ENCODE measurements around the gene PMPCA. TPM values are rescaled to one million over a fixed set of nuclear protein-coding genes. Genes with fewer than 3 reads are reported as not detected.

PMPCA gene
- total RNA-seq, 1 experiment from 2014 or later, result 103 TPM

GRCh38 chr9:136403538-136403914 is 6.9 kb upstream of the PMPCA start:
- DNase-seq (ENCODE audit: low spot score) (no peak), ATAC-seq (no peak)
- Mint-ChIP-seq H3K4me3 (no peak overlapping the region), H3K27ac (no peak overlapping the region), H3K9me3 (no peaks in the 10 kb centered on the region), H3K36me3 (peaks cover 48% of the 10 kb centered on the region), H3K27me3 (ENCODE audit: low read depth) (no peaks in the 10 kb centered on the region), H3K4me1 (peaks cover 10% of the 10 kb centered on the region)
- ChIA-PET POLR2A (no interaction called here), CTCF (interaction anchor here (1.3 kb wide), 1 partner anchor 14 kb away, joined by 3 read pairs; no protein-coding TSS in a partner anchor)
- TF ChIP-seq AR (CRISPR knock-in tag; IDR thresholded peaks at IDR 0.05) (no peak), NFYB (CRISPR knock-in tag; conservative IDR thresholded peaks at IDR 0.05; ENCODE audit: low read depth) (no peak), HMGXB4 (CRISPR knock-in tag; IDR thresholded peaks at IDR 0.05) (no peak), AFF4 (CRISPR knock-in tag; IDR thresholded peaks at IDR 0.05; ENCODE audit: borderline replicate concordance) (no peak), ZNF423 (CRISPR knock-in tag; IDR thresholded peaks at IDR 0.05) (no peak), CBFB (CRISPR knock-in tag; IDR thresholded peaks at IDR 0.05; ENCODE audit: low read depth) (no peak), ARID4B (CRISPR knock-in tag; IDR thresholded peaks at IDR 0.05; ENCODE audit: borderline replicate concordance) (no peak), E2F1 (CRISPR knock-in tag; IDR thresholded peaks at IDR 0.05) (no peak), ESRRA (CRISPR knock-in tag; IDR thresholded peaks at IDR 0.05; ENCODE audit: borderline replicate concordance) (no peak), SOX15 (CRISPR knock-in tag; IDR thresholded peaks at IDR 0.05) (no peak), MYBL2 (CRISPR knock-in tag; IDR thresholded peaks at IDR 0.05) (no peak), FOXP4 (CRISPR knock-in tag; IDR thresholded peaks at IDR 0.05) (no peak), ZBTB21 (CRISPR knock-in tag; IDR thresholded peaks at IDR 0.05; ENCODE audit: borderline replicate concordance) (no peak), ATF6 (CRISPR knock-in tag; IDR thresholded peaks at IDR 0.05) (no peak), NR1H2 (CRISPR knock-in tag; IDR thresholded peaks at IDR 0.05) (no peak), KAT7 (CRISPR knock-in tag; IDR thresholded peaks at IDR 0.05; ENCODE audit: borderline replicate concordance) (no peak)
